Endothelial cell of umbilical vein (primary cell): Measurements from ENCODE around the gene HOXB6. TPM values are rescaled to one million over a fixed set of nuclear protein-coding genes. Genes with fewer than 3 reads are reported as not detected.
A peak's percentile ranks its signal among the peaks of the same experiment; 100 is the strongest.

ENCODE experiments used
- BruUV-seq: library from RNA; stranded (reverse); fragments of 400-500 nt; replicated peaks from 2 replicates; lab custom pipeline; 2021; lab: Mats Ljungman, UMichigan
- CTCF ChIA-PET: fragments of 300-600, 350-600 bp; sonication (Branson Sonifier 250); formaldehyde crosslinking; loops from one replicate; lab custom pipeline; 2021; ENCODE audit warnings: antibody characterized with exemption, inconsistent platforms; lab: Charles Lee
- POLR2A ChIA-PET: fragments of 300-600, 350-600 bp; sonication (Branson Sonifier 250); formaldehyde crosslinking; loops from one replicate; lab custom pipeline; 2021; ENCODE audit warnings: antibody characterized with exemption, inconsistent platforms; lab: Charles Lee
- DNase-seq: peaks from one replicate; pipeline ENCODE4 v3.0.0-alpha.2; 2011; ENCODE audit warnings: low read depth, low spot score
- FAIRE-seq: peaks from 2 replicates; lab custom pipeline; 2011; peaks lifted over from hg19 to GRCh38; lab: Jason Lieb, UNC
- H2AFZ ChIP-seq: 2 replicates; pipeline ENCODE4 v1.6.0; 2012; ENCODE audit warnings: low read depth, low read length, control low read depth, inconsistent platforms
- H3K27ac ChIP-seq: 2 replicates; pipeline ENCODE4 v1.5.1; 2011; ENCODE audit warnings: low read depth, mild to moderate bottlenecking, control low read depth, low read length, moderate library complexity; ENCODE audit not compliant: insufficient read depth
- H3K27me3 ChIP-seq, 2 experiments: 2 replicates each; pipeline versions ENCODE4 v1.6.0 to v1.6.1; 2011; ENCODE audit warnings: low read length in 2 of 2, mixed read lengths in 1 of 2; ENCODE audit not compliant: control insufficient read depth in 2 of 2, insufficient read depth in 2 of 2
- H3K36me3 ChIP-seq, 2 experiments: 2 replicates in 1 of 2; 3 replicates in 1 of 2; pipeline ENCODE4 v1.5.1; 2011; ENCODE audit warnings: low read length in 2 of 2, mild to moderate bottlenecking in 1 of 2, moderate library complexity in 1 of 2; ENCODE audit not compliant: control insufficient read depth in 2 of 2, insufficient read depth in 2 of 2; ENCODE audit errors: extremely low read depth in 1 of 2
- H3K4me1 ChIP-seq: 3 replicates; pipeline ENCODE4 v1.5.1; 2011; ENCODE audit warnings: mild to moderate bottlenecking, low read length; ENCODE audit not compliant: control insufficient read depth, insufficient read depth; ENCODE audit errors: extremely low read depth
- H3K4me2 ChIP-seq: 2 replicates; pipeline ENCODE4 v1.6.1; 2011; ENCODE audit warnings: low read length, control low read depth, mixed read lengths; ENCODE audit not compliant: insufficient read depth
- H3K4me3 ChIP-seq, 3 experiments: fragments of 200-600 bp in 1 of 3; sonication (generic), shearing (Covaris generic) in 1 of 3; replicated peaks in 1 of 3; 2 replicates each; pipeline ENCODE4 v1.5.1; 2011 to 2016; ENCODE audit warnings: control low read depth in 3 of 3, low read length in 3 of 3, mild to moderate bottlenecking in 2 of 3, inconsistent platforms in 1 of 3, low read depth in 1 of 3, moderate library complexity in 1 of 3; ENCODE audit not compliant: insufficient read depth in 1 of 3
- H3K79me2 ChIP-seq: 2 replicates; pipeline ENCODE4 v1.6.0; 2012; ENCODE audit warnings: low read length, inconsistent platforms; ENCODE audit not compliant: control insufficient read depth, insufficient read depth
- H3K9ac ChIP-seq: replicated peaks from 2 replicates; pipeline ENCODE3; 2011; ENCODE audit warnings: low read length, control low read depth; ENCODE audit not compliant: insufficient read depth; ENCODE audit errors: extremely low read depth
- H3K9me1 ChIP-seq: replicated peaks from 3 replicates; pipeline ENCODE4 v1.6.0; 2011; ENCODE audit warnings: mild to moderate bottlenecking, low read length; ENCODE audit not compliant: control insufficient read depth, insufficient read depth; ENCODE audit errors: extremely low read depth
- H3K9me3 ChIP-seq: replicated peaks from 2 replicates; pipeline ENCODE4 v1.5.1; 2012; ENCODE audit warnings: low read length, inconsistent platforms; ENCODE audit not compliant: control insufficient read depth, insufficient read depth
- H4K20me1 ChIP-seq: replicated peaks from 2 replicates; pipeline ENCODE3; 2011; ENCODE audit warnings: mild to moderate bottlenecking, low read length; ENCODE audit not compliant: control insufficient read depth, insufficient read depth; ENCODE audit errors: extremely low read depth
- CTCF ChIP-seq, 2 donors: IDR thresholded peaks; 1 replicate in 1 of 2; 2 replicates in 1 of 2; pipeline ENCODE4 v1.5.1; 2011; ENCODE audit warnings: low read length in 2 of 2, mild to moderate bottlenecking in 2 of 2, moderate library complexity in 2 of 2, control low read depth in 1 of 2, inconsistent platforms in 1 of 2, low read depth in 1 of 2; ENCODE audit not compliant: insufficient read depth in 1 of 2; ENCODE audit errors: extremely low read depth in 1 of 2
- EZH2 ChIP-seq: IDR thresholded peaks from 2 replicates; pipeline ENCODE4 v1.6.1; 2012; ENCODE audit warnings: borderline replicate concordance, low read depth, mild to moderate bottlenecking, moderate library complexity, low read length, inconsistent platforms; ENCODE audit not compliant: severe bottlenecking
- FOS ChIP-seq: IDR thresholded peaks from 2 replicates; pipeline ENCODE4 v1.6.1; 2011; ENCODE audit warnings: mild to moderate bottlenecking, low read length, moderate library complexity, borderline replicate concordance; ENCODE audit not compliant: insufficient read depth
- GATA2 ChIP-seq: IDR thresholded peaks from 2 replicates; pipeline ENCODE4 v1.7.0; 2011; ENCODE audit warnings: low read depth, mild to moderate bottlenecking, moderate library complexity, mixed read lengths, low read length; ENCODE audit not compliant: insufficient read length, insufficient read depth
- JUN ChIP-seq: IDR thresholded peaks from 2 replicates; pipeline ENCODE4 v1.6.1; 2011; ENCODE audit warnings: borderline replicate concordance, low read depth; ENCODE audit not compliant: insufficient read length, insufficient read depth
- MAX ChIP-seq: IDR thresholded peaks from 2 replicates; pipeline ENCODE4 v1.6.1; 2011; ENCODE audit not compliant: insufficient read depth, insufficient read length
- MYC ChIP-seq: IDR thresholded peaks from one replicate; pipeline ENCODE4 v1.6.1; 2011; ENCODE audit warnings: mild to moderate bottlenecking, low read depth, low read length
- POLR2A ChIP-seq: IDR thresholded peaks from 2 replicates; pipeline ENCODE4 v1.6.1; 2012; ENCODE audit warnings: low read depth, mild to moderate bottlenecking, control low read depth, low read length
- POLR2AphosphoS5 ChIP-seq: IDR thresholded peaks from 2 replicates; pipeline ENCODE4 v1.6.1; 2012; ENCODE audit warnings: low read depth, mild to moderate bottlenecking, control low read depth, low read length, moderate library complexity; ENCODE audit not compliant: insufficient read depth
- dilution Hi-C: fragments of 300-500 bp; cut with MboI; formaldehyde crosslinking; loops from one replicate; pipeline ENCODE4 v1.15.0; 2019; ENCODE audit warnings: low sequenced_read_pairs; ENCODE audit not compliant: extremely low pct_ligation_motif_present
- intact Hi-C: fragments of 100-400 bp; cut with micrococcal nuclease; formaldehyde crosslinking; loops from one replicate; pipeline ENCODE4 v1.10.0; 2022
- polyA plus RNA-seq, 4 experiments: library from polyadenylated mRNA; depleted of rRNA in 3 of 4; stranded (reverse) in 3 of 4; unstranded in 1 of 4; fragments of >200 nt; gene quantifications; 2 replicates each; pipeline versions ENCODE4 v1.2.1 to v1.2.3, GENCODE V29; 2011 to 2012; ENCODE audit warnings: missing spikeins in 1 of 4
- total RNA-seq: library from RNA; stranded (reverse); gene quantifications from 2 replicates; pipeline ENCODE4 v1.2.3, GENCODE V29; 2021

The HOXB6 gene
- total and polyA plus RNA-seq, 2 donors (not counting 3 experiments of a cell fraction or from before 2014, with no cell fraction given): 8.8 to 24.0 TPM

- Histone ChIP-seq H3K9me3 (no peaks in the 10 kb centered on the region), H2AFZ (no peak overlapping the region), H3K27ac (no peak overlapping the region), H3K79me2 (peaks cover 54% of the 10 kb centered on the region), H3K4me1 (peaks cover 28% of the 10 kb centered on the region), H3K4me3 (peak overlapping the region; percentile 13 to 31 (median 14)), H3K9ac (peak overlapping the region; percentile 32), H3K27me3 (no peaks in the 10 kb centered on the region), H4K20me1 (no peaks in the 10 kb centered on the region), H3K9me1 (no peaks in the 10 kb centered on the region), H3K4me2 (peak overlapping the region; percentile 74), H3K36me3 (peaks cover 3 to 10% of the 10 kb centered on the region in 2 experiments)
- BruUV-seq: no TSS peak
- intact Hi-C loops: loop anchor here (2.0 kb wide), 1 partner anchor 15 kb away; no protein-coding TSS in a partner anchor
- CTCF ChIA-PET: interaction anchor here (0.9 to 3.7 kb wide), 14 partner anchors 8 to 340 kb away, joined by 3 to 23 read pairs (median 4); partner anchors contain the start of gene HOXB5
- DNase-seq: peak; percentile 89
- TF ChIP-seq FOS: no peak
- TF ChIP-seq MYC: no peak
- TF ChIP-seq GATA2: no peak
- no peak for TF ChIP-seq POLR2AphosphoS5
- no peak for TF ChIP-seq POLR2A
- TF ChIP-seq JUN: no peak
- no peak for TF ChIP-seq CTCF (IDR thresholded peaks at IDR 0.05; ENCODE audit: extremely low read depth in 1 of 2, insufficient read depth in 1 of 2, low read depth in 1 of 2, low read length in 2 of 2)
- TF ChIP-seq EZH2: no peak
- no peak for TF ChIP-seq MAX
- peak; percentile 95 for FAIRE-seq
- dilution Hi-C loops: no loop called here
- POLR2A ChIA-PET: interaction anchor here (0.8 to 2.8 kb wide), 5 partner anchors 8 to 27 kb away, joined by 3 to 10 read pairs (median 4); no protein-coding TSS in a partner anchor
Measured at GRCh38 chr17:48555258-48556228, 49.2 kb downstream of the HOXB6 start.
